ENCODE measurements around the gene ANKS6.

The ANKS6 gene

DNA sequence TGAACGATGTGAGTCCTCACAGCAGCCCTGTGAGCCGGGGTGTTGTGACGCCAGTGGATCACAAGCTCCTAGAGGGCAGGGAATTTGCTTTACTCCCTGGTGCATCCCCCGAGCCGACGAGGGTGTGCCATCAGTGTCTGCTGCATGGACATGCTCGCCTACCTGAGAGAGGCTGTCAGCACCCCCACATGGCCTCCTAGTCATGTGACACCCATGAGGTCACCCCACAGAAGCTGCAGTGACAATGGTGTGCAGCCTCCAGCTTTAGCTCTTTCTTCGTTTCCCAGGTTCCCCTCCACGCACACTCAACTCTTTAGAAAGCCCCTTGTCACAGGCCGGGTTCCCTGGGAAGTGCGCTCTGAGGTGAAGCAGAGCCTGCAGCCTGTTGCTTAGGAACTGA, 67.9 kb downstream of the ANKS6 start:
- TF ChIP-seq, protein P1, sequence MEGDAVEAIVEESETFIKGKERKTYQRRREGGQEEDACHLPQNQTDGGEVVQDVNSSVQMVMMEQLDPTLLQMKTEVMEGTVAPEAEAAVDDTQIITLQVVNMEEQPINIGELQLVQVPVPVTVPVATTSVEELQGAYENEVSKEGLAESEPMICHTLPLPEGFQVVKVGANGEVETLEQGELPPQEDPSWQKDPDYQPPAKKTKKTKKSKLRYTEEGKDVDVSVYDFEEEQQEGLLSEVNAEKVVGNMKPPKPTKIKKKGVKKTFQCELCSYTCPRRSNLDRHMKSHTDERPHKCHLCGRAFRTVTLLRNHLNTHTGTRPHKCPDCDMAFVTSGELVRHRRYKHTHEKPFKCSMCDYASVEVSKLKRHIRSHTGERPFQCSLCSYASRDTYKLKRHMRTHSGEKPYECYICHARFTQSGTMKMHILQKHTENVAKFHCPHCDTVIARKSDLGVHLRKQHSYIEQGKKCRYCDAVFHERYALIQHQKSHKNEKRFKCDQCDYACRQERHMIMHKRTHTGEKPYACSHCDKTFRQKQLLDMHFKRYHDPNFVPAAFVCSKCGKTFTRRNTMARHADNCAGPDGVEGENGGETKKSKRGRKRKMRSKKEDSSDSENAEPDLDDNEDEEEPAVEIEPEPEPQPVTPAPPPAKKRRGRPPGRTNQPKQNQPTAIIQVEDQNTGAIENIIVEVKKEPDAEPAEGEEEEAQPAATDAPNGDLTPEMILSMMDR (IDR thresholded peaks at IDR 0.05; ENCODE audit: insufficient read depth, low read length, missing control alignments), result no peak
- CTCF ChIA-PET, result interaction anchor here (0.6 to 2.5 kb wide), 4 partner anchors 47 to 413 kb away, joined by 3 to 9 read pairs (median 6); no protein-coding TSS in a partner anchor

DNA sequence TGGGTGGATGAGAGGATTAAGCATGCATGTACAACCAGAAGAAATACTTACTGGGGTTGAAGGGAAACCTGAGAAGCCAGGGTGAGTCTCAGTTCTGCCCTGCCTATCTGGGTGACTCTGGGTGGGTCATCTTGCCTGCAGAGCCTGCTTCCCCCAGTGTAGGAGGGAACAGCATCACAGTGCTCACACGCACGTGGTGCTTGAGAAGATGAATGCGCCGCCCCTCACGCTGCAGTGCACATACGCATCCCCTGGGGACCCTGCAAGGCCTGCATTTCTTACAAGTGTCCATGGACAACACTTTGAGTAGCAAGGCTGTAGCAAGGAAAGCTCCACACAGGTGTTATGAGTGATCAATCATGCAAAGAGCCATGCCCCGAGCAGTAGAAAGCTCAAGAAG, 68.9 kb downstream of the ANKS6 start:
- CTCF ChIA-PET, result interaction anchor here (1.9 to 2.5 kb wide), 2 partner anchors 48 to 412 kb away, joined by 5 to 9 read pairs; no protein-coding TSS in a partner anchor
- no peak for DNase-seq (ENCODE audit: low read depth, low spot score)
- H3K4me3 ChIP-seq (ENCODE audit: low read depth, low read length), result no peak overlapping the region

More for the DNA sequence above, 67.9 kb downstream of the ANKS6 start:
- H3K4me3 ChIP-seq (ENCODE audit: low read depth, low read length), result no peak overlapping the region
- DNase-seq (ENCODE audit: low read depth, low spot score), result no peak
- POLR2A ChIA-PET, result no interaction called here

DNA sequence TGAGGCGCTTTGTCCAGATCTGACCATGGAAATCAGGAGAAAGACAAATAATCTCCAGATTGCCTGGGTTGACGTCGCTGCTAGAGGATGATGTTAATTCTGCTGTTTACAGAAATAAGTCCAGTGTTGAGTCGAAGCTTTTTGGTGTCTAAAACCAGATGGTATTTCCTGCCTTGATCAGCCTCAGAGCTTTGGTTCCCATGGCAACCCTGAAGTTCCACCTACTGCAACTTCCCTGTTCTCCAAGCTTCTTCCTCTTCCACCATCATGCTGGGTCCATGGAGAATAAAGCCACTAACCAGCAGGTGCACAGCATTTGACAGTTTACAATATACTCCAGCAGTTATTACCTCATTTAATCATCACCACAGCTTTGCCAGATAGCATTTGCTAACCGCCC, 69.6 kb downstream of the ANKS6 start:
- TF ChIP-seq, protein P1 (IDR thresholded peaks at IDR 0.05; ENCODE audit: insufficient read depth, low read length, missing control alignments), result no peak
- DNase-seq (ENCODE audit: low read depth, low spot score), result no peak
- ChIA-PET CTCF (interaction anchor here (0.9 to 2.5 kb wide), 2 partner anchors 11 to 411 kb away, joined by 3 to 9 read pairs; no protein-coding TSS in a partner anchor), POLR2A (no interaction called here)
- H3K4me3 ChIP-seq (ENCODE audit: low read depth, low read length), result no peak overlapping the region

More for the DNA sequence above, 68.9 kb downstream of the ANKS6 start:
- POLR2A ChIA-PET, result no interaction called here
- TF ChIP-seq, protein P1 (IDR thresholded peaks at IDR 0.05; ENCODE audit: insufficient read depth, low read length, missing control alignments), result no peak

DNA sequence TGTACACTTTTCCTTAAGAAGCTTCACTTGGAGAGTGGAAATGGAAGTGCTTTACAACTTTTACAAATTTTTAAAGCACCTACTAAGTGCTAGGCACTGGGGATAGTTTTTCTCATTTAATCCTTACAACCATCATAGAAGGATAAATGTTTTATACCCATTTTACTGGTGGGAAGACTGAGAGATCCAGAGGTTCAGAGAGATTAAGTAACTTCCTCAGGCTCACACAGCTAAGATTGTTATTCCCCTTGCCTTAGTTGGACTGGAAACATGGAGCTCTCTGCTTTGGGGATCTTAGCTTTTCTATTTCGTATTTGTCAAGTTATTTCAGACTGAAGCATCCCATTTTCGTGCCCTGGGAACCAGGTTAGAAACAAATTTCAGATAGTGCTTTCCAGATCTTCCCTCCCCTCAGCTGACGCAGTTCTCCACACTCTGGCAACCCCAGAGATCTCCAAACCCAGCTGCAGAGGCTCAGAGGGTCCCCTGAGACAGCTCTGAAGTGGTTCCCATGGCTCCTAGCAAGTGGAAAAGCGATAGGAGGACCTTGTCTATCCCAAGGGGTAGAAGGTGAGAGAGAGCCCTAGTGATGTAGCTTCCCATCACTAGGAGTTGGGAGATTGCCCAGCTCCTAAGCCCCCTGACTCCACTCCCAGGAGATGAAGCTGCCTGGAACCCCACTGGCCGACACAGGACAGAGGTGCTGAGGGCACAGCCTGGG, 71.4 kb downstream of the ANKS6 start:
- POLR2A ChIA-PET, result no interaction called here
- CTCF ChIA-PET, result interaction anchor here (1.4 to 4.3 kb wide), 4 partner anchors 18 to 410 kb away, joined by 3 to 16 read pairs (median 6); no protein-coding TSS in a partner anchor
- no peak for DNase-seq (ENCODE audit: low read depth, low spot score)
- no peak overlapping the region for H3K4me3 ChIP-seq (ENCODE audit: low read depth, low read length)
- TF ChIP-seq, protein P1 (IDR thresholded peaks at IDR 0.05; ENCODE audit: insufficient read depth, low read length, missing control alignments), result no peak

DNA sequence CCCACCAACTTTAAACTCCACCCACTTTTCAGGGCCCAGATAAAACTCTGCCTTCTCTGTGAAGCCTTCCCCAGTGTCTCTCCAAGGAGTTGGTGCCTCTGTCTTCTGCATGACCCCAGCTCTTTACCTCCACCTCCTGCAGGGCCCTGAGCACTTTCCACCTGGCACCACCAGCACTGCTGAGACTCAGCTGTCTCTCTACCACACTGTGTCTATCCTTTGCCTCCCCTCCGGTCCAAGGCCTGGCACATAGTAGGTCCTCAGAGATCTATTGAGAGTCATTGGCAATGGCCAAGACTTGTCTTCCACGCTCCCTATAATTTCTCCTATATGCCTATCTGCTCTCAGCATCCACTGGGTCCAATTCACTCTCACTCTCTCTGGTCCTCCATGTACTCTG, 74.7 kb downstream of the ANKS6 start:
- no peak for DNase-seq (ENCODE audit: low read depth, low spot score)
- TF ChIP-seq, protein P1 (IDR thresholded peaks at IDR 0.05; ENCODE audit: insufficient read depth, low read length, missing control alignments), result no peak
- CTCF ChIA-PET, result interaction anchor here (4.3 kb wide), 1 partner anchor 54 kb away, joined by 16 read pairs; no protein-coding TSS in a partner anchor
- no peak overlapping the region for H3K4me3 ChIP-seq (ENCODE audit: low read depth, low read length)
- POLR2A ChIA-PET, result no interaction called here

DNA sequence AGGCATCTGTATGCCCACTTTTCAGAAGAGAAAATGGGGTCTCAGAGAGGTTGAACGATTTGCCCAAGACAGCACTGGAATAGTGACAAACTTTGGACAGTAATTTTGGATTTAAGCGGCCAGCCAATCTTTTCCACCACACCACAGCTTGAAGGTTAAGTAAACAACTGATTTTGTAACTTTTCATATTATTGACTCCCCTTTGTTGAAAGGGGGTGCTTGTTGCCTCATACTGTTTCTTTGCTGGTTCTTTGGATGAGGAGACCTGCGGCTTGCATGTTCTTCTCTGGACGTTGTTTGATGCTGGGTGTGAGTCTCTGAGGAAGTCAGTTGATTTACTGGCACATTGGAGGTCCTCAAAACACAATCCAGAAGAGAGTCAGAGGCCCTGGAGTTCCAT, 76.0 kb downstream of the ANKS6 start:
- CTCF ChIA-PET, result interaction anchor here (1.1 kb wide), 1 partner anchor 54 kb away, joined by 4 read pairs; no protein-coding TSS in a partner anchor

More for the DNA sequence above, 76.0 kb downstream of the ANKS6 start:
- DNase-seq (ENCODE audit: low read depth, low spot score), result no peak
- POLR2A ChIA-PET, result no interaction called here
- TF ChIP-seq, protein P1 (IDR thresholded peaks at IDR 0.05; ENCODE audit: insufficient read depth, low read length, missing control alignments), result no peak
- H3K4me3 ChIP-seq (ENCODE audit: low read depth, low read length), result no peak overlapping the region
